GM06990 (cell line): ENCODE data around the gene CBLC.
"Not testable (repeated sequence)": the region's sequence is repeated elsewhere in the genome, so short reads cannot be mapped to it uniquely, and the experiment has no call there.

Experiments
- DNase-seq: peaks from one replicate; pipeline ENCODE4 v3.0.0-alpha.2; 2011; ENCODE audit not compliant: insufficient read length; ENCODE audit errors: extremely low read depth
- H3K27me3 ChIP-seq: replicated peaks from 2 replicates; pipeline ENCODE4 v1.6.0; 2011; ENCODE audit warnings: low read length; ENCODE audit not compliant: control insufficient read depth, insufficient read depth
- H3K36me3 ChIP-seq: 2 replicates; pipeline ENCODE4 v1.5.1; 2011; ENCODE audit warnings: low read length; ENCODE audit not compliant: control insufficient read depth, insufficient read depth
- H3K4me3 ChIP-seq: replicated peaks from 2 replicates; pipeline ENCODE4 v1.5.1; 2011; ENCODE audit warnings: low read depth, mild to moderate bottlenecking, control low read depth, low read length
- TF ChIP-seq, protein P1 (sequence below): IDR thresholded peaks from 2 replicates; pipeline ENCODE4 v1.5.1; 2011; ENCODE audit warnings: low read length, control low read depth, mild to moderate bottlenecking, inconsistent platforms; ENCODE audit not compliant: insufficient read depth, poor library complexity, severe bottlenecking

CBLC gene

DNA sequence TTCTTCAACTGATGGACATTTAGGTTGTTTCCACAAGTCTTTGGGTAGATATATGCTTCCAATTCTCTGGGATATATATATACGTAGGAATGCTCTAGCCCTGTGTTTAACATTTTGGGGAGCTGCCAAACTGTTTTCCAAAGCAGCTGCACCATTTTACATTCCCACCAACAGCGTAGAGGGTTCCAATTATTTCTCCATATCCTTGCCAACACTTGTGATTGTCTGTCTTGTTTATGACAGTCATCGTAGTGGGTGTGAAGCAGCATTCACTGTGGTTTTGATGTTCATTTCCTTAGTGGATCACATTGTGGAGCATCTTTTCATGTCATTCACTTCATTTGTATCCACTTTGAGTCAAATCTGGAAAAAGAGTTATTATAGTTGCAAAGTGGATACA lies 4.7 kb upstream of the CBLC start:
- DNase-seq, result no peak
- TF ChIP-seq, protein P1, sequence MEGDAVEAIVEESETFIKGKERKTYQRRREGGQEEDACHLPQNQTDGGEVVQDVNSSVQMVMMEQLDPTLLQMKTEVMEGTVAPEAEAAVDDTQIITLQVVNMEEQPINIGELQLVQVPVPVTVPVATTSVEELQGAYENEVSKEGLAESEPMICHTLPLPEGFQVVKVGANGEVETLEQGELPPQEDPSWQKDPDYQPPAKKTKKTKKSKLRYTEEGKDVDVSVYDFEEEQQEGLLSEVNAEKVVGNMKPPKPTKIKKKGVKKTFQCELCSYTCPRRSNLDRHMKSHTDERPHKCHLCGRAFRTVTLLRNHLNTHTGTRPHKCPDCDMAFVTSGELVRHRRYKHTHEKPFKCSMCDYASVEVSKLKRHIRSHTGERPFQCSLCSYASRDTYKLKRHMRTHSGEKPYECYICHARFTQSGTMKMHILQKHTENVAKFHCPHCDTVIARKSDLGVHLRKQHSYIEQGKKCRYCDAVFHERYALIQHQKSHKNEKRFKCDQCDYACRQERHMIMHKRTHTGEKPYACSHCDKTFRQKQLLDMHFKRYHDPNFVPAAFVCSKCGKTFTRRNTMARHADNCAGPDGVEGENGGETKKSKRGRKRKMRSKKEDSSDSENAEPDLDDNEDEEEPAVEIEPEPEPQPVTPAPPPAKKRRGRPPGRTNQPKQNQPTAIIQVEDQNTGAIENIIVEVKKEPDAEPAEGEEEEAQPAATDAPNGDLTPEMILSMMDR, result no peak
- H3K27me3 ChIP-seq, result no peaks in the 10 kb centered on the region
- H3K4me3 ChIP-seq, result no peak overlapping the region
- no peaks in the 10 kb centered on the region for H3K36me3 ChIP-seq

- no peak overlapping the region for H3K4me3 ChIP-seq
- no peak for DNase-seq
- TF ChIP-seq, protein P1, result no peak
Observed at GRCh38 chr19:44775676-44776240, 1.9 kb upstream of the CBLC start.

GRCh38 chr19:44776402-44777096 lies 1.1 kb upstream of the CBLC start:
- no peak overlapping the region for H3K4me3 ChIP-seq
- DNase-seq, result no peak

More at GRCh38 chr19:44775676-44776240, 1.9 kb upstream of the CBLC start:
- Histone ChIP-seq H3K36me3 (no peaks in the 10 kb centered on the region), H3K27me3 (no peaks in the 10 kb centered on the region)

GRCh38 chr19:44779150-44779549 lies 1.5 kb downstream of the CBLC start:
- TF ChIP-seq, protein P1, result no peak
- Histone ChIP-seq H3K27me3 (no peaks in the 10 kb centered on the region), H3K36me3 (no peaks in the 10 kb centered on the region), H3K4me3 (no peak overlapping the region)
- no peak for DNase-seq

More at GRCh38 chr19:44776402-44777096, 1.1 kb upstream of the CBLC start:
- TF ChIP-seq, protein P1, result no peak
- Histone ChIP-seq H3K36me3 (no peaks in the 10 kb centered on the region), H3K27me3 (no peaks in the 10 kb centered on the region)

DNA sequence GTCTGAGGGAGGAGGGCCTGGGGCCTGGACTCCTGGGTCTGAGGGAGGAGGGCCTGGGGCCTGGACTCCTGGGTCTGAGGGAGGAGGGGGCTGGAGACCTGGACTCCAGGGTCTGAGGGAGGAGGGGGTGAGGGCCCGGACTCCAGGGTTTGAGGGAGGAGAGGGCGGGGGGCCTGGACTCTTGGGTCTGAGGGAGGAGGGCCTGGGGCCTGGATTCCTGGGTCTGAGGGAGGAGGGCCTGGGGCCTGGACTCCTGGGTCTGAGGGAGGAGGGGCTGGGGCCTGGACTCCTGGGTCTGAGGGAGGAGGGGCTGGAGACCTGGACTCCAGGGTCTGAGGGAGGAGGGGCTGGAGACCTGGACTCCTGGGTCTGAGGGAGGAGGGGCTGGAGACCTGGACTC lies 4.0 kb downstream of the CBLC start:
- not testable (repeated sequence) for H3K27me3 ChIP-seq, H3K36me3 ChIP-seq, DNase-seq, H3K4me3 ChIP-seq

- no peaks in the 10 kb centered on the region for H3K27me3 ChIP-seq
- TF ChIP-seq, protein P1, result no peak
- H3K4me3 ChIP-seq, result no peak overlapping the region
- no peaks in the 10 kb centered on the region for H3K36me3 ChIP-seq
- no peak for DNase-seq
Observed at GRCh38 chr19:44782729-44783128, 5.0 kb downstream of the CBLC start.
